Ectodermal cell (in vitro differentiated cells): Measurements from ENCODE around the gene SELPLG.

ENCODE experiments used
- H3K27ac ChIP-seq: 2 replicates; pipeline ENCODE4 v1.7.0; 2013; ENCODE audit warnings: mild to moderate bottlenecking, low read depth, low read length; ENCODE audit not compliant: insufficient read depth, poor library complexity, severe bottlenecking
- H3K27me3 ChIP-seq: 2 replicates; pipeline ENCODE4 v1.7.0; 2013; ENCODE audit warnings: mild to moderate bottlenecking, low read length; ENCODE audit not compliant: insufficient read depth, control insufficient read depth, poor library complexity, severe bottlenecking
- H3K36me3 ChIP-seq: one replicate; pipeline ENCODE4 v1.7.0; 2013; ENCODE audit warnings: low read length; ENCODE audit not compliant: control insufficient read depth, insufficient read depth
- H3K4me1 ChIP-seq: one replicate; pipeline ENCODE4 v1.7.0; 2013; ENCODE audit warnings: low read length; ENCODE audit not compliant: control insufficient read depth, insufficient read depth
- H3K4me3 ChIP-seq: 2 replicates; pipeline ENCODE4 v1.7.0; 2013; ENCODE audit warnings: low read depth, low read length, control low read depth; ENCODE audit not compliant: insufficient read depth
- H3K9me3 ChIP-seq: 2 replicates; pipeline ENCODE4 v1.7.0; 2013; ENCODE audit warnings: mild to moderate bottlenecking, low read length, moderate library complexity; ENCODE audit not compliant: control insufficient read depth
- WGBS, 2 experiments: methylation state at CpG; one replicate each; pipeline ENCODE4 v1.1.7; 2013; ENCODE audit warnings: missing lambda C conversion rate in 2 of 2; 5-methylcytosine and 5-hydroxymethylcytosine counted together

The SELPLG gene

GRCh38 chr12:108646600-108647579, 13.2 kb upstream of the SELPLG start:
- Histone ChIP-seq H3K4me1 (peaks cover 4% of the 10 kb centered on the region), H3K4me3 (no peak overlapping the region), H3K27me3 (no peaks in the 10 kb centered on the region), H3K9me3 (no peaks in the 10 kb centered on the region), H3K36me3 (peaks cover 39% of the 10 kb centered on the region), H3K27ac (no peak overlapping the region)
- 97% methylated on average over 9 to 10 of the region's 10 CpGs for WGBS, 2 experiments

DNA sequence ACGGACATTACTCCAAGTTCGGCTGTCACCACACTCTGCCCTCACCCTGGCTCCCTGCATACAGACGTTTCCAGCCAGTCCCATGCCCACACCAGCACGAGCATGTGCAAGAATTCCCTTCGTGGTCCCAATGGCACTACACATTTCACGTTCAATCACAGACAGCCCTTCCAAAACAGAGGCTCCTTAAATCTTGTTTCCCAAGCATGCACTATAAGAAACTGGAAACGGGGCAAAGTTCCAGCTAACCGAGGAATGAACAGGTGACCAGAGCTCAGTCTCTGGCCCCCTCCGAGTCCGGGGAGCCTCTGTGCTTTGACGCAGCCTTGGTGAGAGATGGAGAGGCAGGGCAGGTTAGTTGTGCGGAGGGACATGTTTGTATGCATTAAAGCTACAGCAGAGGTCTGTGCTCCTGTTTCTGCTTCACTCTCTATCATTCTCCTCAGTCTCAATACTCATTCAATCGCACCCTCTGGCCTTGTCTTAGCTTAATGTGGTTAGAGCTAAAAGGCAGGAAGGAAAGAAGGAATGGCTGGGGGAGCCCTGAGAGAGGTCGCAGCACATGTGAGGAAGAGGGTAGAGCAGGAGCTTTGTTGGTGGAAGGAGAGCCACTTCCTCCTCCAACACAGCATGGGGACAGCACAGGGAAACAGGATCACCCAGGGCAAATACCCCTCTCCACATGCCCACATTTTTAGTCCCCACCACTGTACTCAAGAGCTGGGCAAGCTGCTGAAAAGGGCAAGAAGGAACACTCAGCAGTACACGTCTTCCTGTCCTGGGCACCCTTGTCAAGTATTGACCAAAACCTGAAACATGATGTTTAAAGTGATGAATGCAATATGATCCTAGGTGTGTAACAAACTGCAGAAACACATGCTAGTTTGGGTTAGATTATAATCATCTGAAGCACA, 12.2 kb upstream of the SELPLG start:
- WGBS, 2 experiments = 95 to 97% methylated on average over 14 to 15 of the region's 15 CpGs
- Histone ChIP-seq H3K36me3 (peaks cover 30% of the 10 kb centered on the region), H3K27ac (no peak overlapping the region), H3K27me3 (no peaks in the 10 kb centered on the region), H3K4me3 (no peak overlapping the region), H3K4me1 (peaks cover 8% of the 10 kb centered on the region), H3K9me3 (no peaks in the 10 kb centered on the region)

GRCh38 chr12:108644811-108645120, 11.1 kb upstream of the SELPLG start:
- H3K4me1 ChIP-seq = peaks cover 10% of the 10 kb centered on the region
- 94 to 95% methylated on average over 7 of the region's 7 CpGs for WGBS, 2 experiments

DNA sequence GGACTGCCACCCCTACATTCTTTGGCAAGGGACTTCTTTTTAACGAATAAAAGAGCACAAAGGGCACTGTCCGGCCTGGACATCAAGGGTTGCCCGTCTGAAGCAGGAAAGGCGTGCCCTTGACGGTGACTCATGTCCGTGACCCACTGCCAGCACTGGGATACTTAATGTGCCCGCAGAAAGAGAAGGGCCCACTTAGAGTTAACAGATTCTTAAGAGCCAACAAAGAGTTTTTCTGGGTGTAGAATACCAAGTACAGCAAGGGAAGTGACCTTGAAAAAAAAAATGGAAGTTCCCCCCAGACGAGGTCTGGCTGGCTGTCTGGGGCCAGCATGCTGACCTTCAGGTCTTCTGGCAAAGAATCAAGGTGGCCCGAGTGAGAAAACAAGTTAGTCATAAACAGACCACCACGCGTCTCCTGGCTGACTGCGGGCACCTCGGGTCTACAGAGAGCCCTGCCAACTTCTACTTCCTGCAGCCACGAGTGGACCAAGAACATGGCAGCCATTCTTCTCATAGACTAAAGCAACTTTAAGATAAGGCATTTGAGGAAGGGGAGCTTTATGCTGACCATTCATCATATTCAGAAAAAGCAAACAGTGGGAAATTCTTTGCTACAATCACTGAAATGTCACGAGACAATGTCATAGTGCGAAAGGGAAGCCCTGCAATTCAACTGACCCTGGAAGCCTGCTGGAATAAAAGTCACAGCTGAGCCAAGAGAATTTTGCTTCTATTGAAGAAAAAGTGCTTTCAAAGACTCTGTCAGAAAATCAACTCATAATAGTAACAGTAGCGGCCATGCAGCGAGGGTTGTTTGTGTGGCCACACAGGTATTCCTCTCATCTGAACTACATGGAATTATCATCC, 10.5 kb upstream of the SELPLG start:
- Histone ChIP-seq H3K27me3 (no peaks in the 10 kb centered on the region), H3K4me1 (peaks cover 16% of the 10 kb centered on the region), H3K27ac (no peak overlapping the region), H3K9me3 (no peaks in the 10 kb centered on the region), H3K36me3 (peaks cover 27% of the 10 kb centered on the region), H3K4me3 (no peak overlapping the region)
- WGBS, 2 experiments = 92 to 93% methylated on average over 18 of the region's 18 CpGs

More at GRCh38 chr12:108644811-108645120, 11.1 kb upstream of the SELPLG start:
- peaks cover 27% of the 10 kb centered on the region for H3K36me3 ChIP-seq
- no peak overlapping the region for H3K27ac ChIP-seq
- H3K27me3 ChIP-seq = no peaks in the 10 kb centered on the region
- no peak overlapping the region for H3K4me3 ChIP-seq
- H3K9me3 ChIP-seq = no peaks in the 10 kb centered on the region

GRCh38 chr12:108642899-108643654, 9.4 kb upstream of the SELPLG start:
- 100% methylated on average over 1 of the region's 1 CpG for WGBS, 2 experiments
- Histone ChIP-seq H3K4me1 (peaks cover 27% of the 10 kb centered on the region), H3K36me3 (peaks cover 16% of the 10 kb centered on the region), H3K4me3 (no peak overlapping the region), H3K27me3 (no peaks in the 10 kb centered on the region), H3K27ac (no peak overlapping the region), H3K9me3 (no peaks in the 10 kb centered on the region)

- 94% methylated on average over 15 to 16 of the region's 16 CpGs for WGBS, 2 experiments
- no peak overlapping the region for H3K27ac ChIP-seq
- H3K27me3 ChIP-seq = no peaks in the 10 kb centered on the region
- no peaks in the 10 kb centered on the region for H3K9me3 ChIP-seq
- H3K4me3 ChIP-seq = no peak overlapping the region
- H3K36me3 ChIP-seq = peaks cover 12% of the 10 kb centered on the region
- H3K4me1 ChIP-seq = peaks cover 34% of the 10 kb centered on the region
Observed at GRCh38 chr12:108642269-108642870, 8.7 kb upstream of the SELPLG start.

DNA sequence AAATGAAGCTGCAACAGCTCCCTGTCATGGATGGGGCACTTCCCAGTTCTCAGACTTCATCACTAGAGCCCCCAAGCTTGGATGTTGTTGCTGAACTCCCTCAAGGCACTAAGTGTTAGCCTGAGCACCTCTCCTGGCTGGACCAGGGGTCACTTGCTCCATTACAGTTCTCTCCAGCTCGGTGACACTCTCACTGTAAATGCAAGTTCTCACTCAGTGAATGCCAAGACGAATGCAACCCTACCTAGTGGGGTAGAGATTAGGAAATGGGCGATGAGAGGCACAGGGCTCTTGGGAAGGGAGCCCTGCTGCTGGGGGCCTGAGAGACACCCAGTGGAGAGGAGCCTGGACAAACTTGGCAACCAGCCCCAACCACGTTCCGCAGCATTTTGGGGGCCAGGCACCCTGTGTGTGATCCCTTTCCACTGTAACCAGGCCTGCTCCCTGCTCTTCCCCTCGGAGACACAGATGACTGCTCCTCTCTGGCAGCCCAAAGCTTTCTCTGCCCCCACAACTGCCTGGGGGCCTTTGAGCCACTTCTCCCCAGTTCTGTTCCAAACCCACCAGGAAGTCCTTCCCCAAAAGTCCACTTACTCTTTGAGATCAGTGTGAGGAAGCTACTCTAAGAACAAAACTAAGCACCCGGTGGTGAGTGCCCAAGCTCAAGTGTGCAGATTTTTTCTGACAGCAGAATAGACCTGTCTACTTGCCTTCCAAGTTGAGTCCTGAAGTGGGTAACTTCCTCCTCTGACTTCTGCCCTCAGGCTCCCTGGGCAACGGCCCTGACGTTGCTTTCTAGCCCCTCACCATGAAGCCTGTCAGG, 8.0 kb upstream of the SELPLG start:
- 92% methylated on average over 9 of the region's 9 CpGs for WGBS, 2 experiments
- peaks cover 12% of the 10 kb centered on the region for H3K36me3 ChIP-seq
- no peak overlapping the region for H3K4me3 ChIP-seq
- no peaks in the 10 kb centered on the region for H3K27me3 ChIP-seq
- peaks cover 38% of the 10 kb centered on the region for H3K4me1 ChIP-seq
- no peak overlapping the region for H3K27ac ChIP-seq
- H3K9me3 ChIP-seq = no peaks in the 10 kb centered on the region

DNA sequence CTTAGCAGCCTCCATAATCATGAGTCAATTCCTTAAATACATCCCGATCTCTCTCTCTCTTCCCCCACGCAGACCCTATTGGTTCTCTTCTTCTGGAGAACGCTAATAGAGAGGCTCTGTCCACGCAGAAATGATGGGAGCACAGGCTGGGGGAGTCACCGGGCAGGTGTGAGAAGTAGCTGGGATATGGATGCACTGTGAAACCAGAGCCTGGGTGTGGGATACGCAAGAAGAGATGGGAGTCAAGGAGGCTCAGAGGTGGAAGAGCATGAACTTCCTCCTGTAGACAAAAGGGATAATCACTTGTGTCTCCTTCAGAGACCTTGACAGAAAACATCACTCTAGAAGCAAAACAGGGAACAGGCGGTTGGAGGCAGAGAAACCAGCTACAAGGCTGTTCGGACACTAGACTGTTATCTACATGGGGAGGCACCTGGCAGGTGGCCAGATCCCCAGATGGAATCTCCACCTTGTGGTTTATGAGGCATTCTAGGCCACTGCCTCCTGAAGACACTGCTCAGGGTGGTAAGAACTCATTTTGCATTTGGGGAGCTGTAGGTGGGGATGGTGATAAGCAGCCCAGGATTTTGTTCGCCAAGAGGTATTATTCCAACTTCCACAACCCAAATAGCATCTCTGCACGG, 7.2 kb upstream of the SELPLG start:
- Histone ChIP-seq H3K9me3 (no peaks in the 10 kb centered on the region), H3K27ac (no peak overlapping the region), H3K4me3 (no peak overlapping the region), H3K36me3 (peaks cover 9% of the 10 kb centered on the region), H3K4me1 (peaks cover 38% of the 10 kb centered on the region), H3K27me3 (no peaks in the 10 kb centered on the region)
- WGBS, 2 experiments = 95% methylated on average over 10 of the region's 10 CpGs
